OCI-LY1 (cell line): Measurements from ENCODE around the gene NEU3.

Experiments used
- H2AFZ ChIP-seq: fragments of 200-600 bp; sonication (generic), shearing (Covaris generic); 2 replicates; pipeline ENCODE4 v1.6.0; 2014; ENCODE audit warnings: antibody characterized with exemption, mild to moderate bottlenecking, low read length
- H3F3A ChIP-seq: fragments of 200-600 bp; sonication (generic), shearing (Covaris generic); 2 replicates; pipeline ENCODE4 v1.6.0; 2014; ENCODE audit warnings: mild to moderate bottlenecking, antibody characterized with exemption, low read length, moderate library complexity; ENCODE audit not compliant: insufficient read depth
- H3K27ac ChIP-seq: fragments of 200-600 bp; sonication (generic); 2 replicates; pipeline ENCODE4 v1.5.1; 2014; ENCODE audit warnings: low read length, mixed run types, mild to moderate bottlenecking, low read depth; ENCODE audit not compliant: poor library complexity, severe bottlenecking
- H3K27me3 ChIP-seq: fragments of 200-600 bp; sonication (generic); 2 replicates; pipeline ENCODE4 v1.6.0; 2014; ENCODE audit warnings: antibody characterized with exemption, mild to moderate bottlenecking, low read length, moderate library complexity; ENCODE audit not compliant: insufficient read depth
- H3K36me3 ChIP-seq: fragments of 200-600 bp; sonication (generic); 2 replicates; pipeline ENCODE4 v1.6.1; 2014; ENCODE audit warnings: mild to moderate bottlenecking, antibody characterized with exemption, low read length, moderate library complexity, mixed read lengths; ENCODE audit not compliant: insufficient read depth
- H3K4me1 ChIP-seq: fragments of 200-600 bp; sonication (generic); 2 replicates; pipeline ENCODE4 v1.5.1; 2014; ENCODE audit warnings: mild to moderate bottlenecking, low read length, moderate library complexity; ENCODE audit not compliant: insufficient read depth, severe bottlenecking
- H3K4me2 ChIP-seq: fragments of 200-600 bp; sonication (generic), shearing (Covaris generic); 2 replicates; pipeline ENCODE4 v1.6.1; 2014; ENCODE audit warnings: low read length
- H3K4me3 ChIP-seq: fragments of 200-600 bp; sonication (generic); 2 replicates; pipeline ENCODE4 v1.5.1; 2014; ENCODE audit warnings: low read length, low read depth, mild to moderate bottlenecking, mixed read lengths; ENCODE audit not compliant: poor library complexity, severe bottlenecking
- H3K79me2 ChIP-seq: fragments of 200-600 bp; shearing (Covaris generic); 2 replicates; pipeline ENCODE4 v1.6.1; 2016; ENCODE audit warnings: mixed run types, low read length, mixed read lengths; ENCODE audit not compliant: insufficient read depth
- H3K9ac ChIP-seq: fragments of 200-600 bp; sonication (generic), shearing (Covaris generic); 2 replicates; pipeline ENCODE4 v1.6.1; 2014; ENCODE audit warnings: mild to moderate bottlenecking, low read length, mixed read lengths
- H3K9me2 ChIP-seq: fragments of 200-600 bp; sonication (generic), shearing (Covaris generic); 2 replicates; pipeline ENCODE4 v1.6.1; 2014; ENCODE audit warnings: low read depth, mild to moderate bottlenecking, low read length, mixed read lengths
- H3K9me3 ChIP-seq: fragments of 200-600 bp; shearing (Covaris generic); 2 replicates; pipeline ENCODE4 v1.6.1; 2014; ENCODE audit warnings: low read length, mixed read lengths
- H4K20me1 ChIP-seq: fragments of 200-600 bp; sonication (generic), shearing (Covaris generic); 2 replicates; pipeline ENCODE4 v1.6.0; 2016; ENCODE audit warnings: mild to moderate bottlenecking, low read length; ENCODE audit not compliant: insufficient read depth
- EZH2 ChIP-seq: fragments of 200-600 bp; sonication (generic), shearing (Covaris generic); IDR thresholded peaks from 2 replicates; pipeline ENCODE4 v1.8.0; 2017; ENCODE audit warnings: borderline replicate concordance, mixed run types, mild to moderate bottlenecking, antibody characterized with exemption, low read length, moderate library complexity, mixed read lengths
- TF ChIP-seq, protein P1 (sequence below): fragments of 200-600 bp; sonication (generic), shearing (Covaris generic); IDR thresholded peaks from 2 replicates; pipeline ENCODE4 v1.5.1; 2017; ENCODE audit warnings: mild to moderate bottlenecking, antibody characterized with exemption, low read length, moderate library complexity, mixed read lengths

Gene NEU3

DNA sequence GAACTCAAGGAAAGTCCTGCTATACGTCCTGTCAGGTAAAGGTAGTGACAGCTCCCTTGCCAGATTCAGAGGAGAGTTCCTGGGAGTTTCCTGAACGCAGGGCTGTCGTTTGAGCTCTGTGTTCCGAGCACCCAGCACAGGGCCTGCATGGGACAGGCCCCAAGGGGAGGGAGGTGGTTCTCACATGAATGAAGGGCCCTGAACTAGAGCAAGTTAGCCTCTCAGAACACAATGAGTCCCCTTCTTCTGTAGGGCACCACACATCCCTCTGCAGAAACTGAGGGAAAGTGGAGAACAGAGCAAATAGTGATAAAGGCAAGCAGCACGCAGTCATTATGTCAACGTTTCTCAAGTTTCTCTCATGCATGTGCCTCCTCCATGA, 35.3 kb downstream of the NEU3 start:
- H3K79me2 ChIP-seq = no peaks in the 10 kb centered on the region

DNA sequence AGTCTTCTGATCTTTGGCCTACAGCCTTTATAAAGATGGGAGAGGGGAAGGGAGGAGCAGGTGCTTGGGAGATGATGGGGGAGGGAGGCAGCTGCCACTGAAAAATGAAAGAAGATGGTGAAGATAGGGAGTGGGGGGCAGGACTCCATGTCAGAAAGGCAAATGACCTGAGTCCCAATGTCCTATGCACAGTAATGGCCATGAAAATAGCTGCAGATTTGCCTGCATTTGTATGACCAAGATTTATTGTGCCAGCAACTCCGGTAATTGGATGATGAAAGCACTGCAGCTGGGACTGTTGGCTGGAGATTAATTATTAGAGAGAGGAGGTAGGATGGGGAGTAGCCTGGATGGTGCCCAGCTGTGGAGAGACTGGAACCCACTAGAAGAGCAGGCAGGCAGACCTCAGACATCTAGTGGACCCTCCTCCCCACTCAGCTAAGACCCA, 36.1 kb downstream of the NEU3 start:
- Histone ChIP-seq H3K9me3 (no peaks in the 10 kb centered on the region), H3K79me2 (no peaks in the 10 kb centered on the region), H3F3A (no peaks in the 10 kb centered on the region), H2AFZ (no peak overlapping the region), H4K20me1 (no peaks in the 10 kb centered on the region), H3K9me2 (no peaks in the 10 kb centered on the region), H3K27me3 (no peaks in the 10 kb centered on the region), H3K36me3 (peaks cover 4% of the 10 kb centered on the region; the same call in 1 of the 2 replicates), H3K4me3 (no peak overlapping the region), H3K4me2 (no peak overlapping the region), H3K9ac (no peak overlapping the region), H3K4me1 (no peaks in the 10 kb centered on the region), H3K27ac (no peak overlapping the region)
- TF ChIP-seq, protein P1, sequence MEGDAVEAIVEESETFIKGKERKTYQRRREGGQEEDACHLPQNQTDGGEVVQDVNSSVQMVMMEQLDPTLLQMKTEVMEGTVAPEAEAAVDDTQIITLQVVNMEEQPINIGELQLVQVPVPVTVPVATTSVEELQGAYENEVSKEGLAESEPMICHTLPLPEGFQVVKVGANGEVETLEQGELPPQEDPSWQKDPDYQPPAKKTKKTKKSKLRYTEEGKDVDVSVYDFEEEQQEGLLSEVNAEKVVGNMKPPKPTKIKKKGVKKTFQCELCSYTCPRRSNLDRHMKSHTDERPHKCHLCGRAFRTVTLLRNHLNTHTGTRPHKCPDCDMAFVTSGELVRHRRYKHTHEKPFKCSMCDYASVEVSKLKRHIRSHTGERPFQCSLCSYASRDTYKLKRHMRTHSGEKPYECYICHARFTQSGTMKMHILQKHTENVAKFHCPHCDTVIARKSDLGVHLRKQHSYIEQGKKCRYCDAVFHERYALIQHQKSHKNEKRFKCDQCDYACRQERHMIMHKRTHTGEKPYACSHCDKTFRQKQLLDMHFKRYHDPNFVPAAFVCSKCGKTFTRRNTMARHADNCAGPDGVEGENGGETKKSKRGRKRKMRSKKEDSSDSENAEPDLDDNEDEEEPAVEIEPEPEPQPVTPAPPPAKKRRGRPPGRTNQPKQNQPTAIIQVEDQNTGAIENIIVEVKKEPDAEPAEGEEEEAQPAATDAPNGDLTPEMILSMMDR = no peak
- no peak for TF ChIP-seq EZH2

More for the DNA sequence above, 35.3 kb downstream of the NEU3 start:
- H4K20me1 ChIP-seq = no peaks in the 10 kb centered on the region
- H3K36me3 ChIP-seq = peaks cover 4% of the 10 kb centered on the region; the same call in 1 of the 2 replicates
- H3K9ac ChIP-seq = no peak overlapping the region
- H3K4me3 ChIP-seq = no peak overlapping the region
- H3K4me2 ChIP-seq = no peak overlapping the region
- no peaks in the 10 kb centered on the region for H3K9me3 ChIP-seq
- TF ChIP-seq, protein P1 = no peak
- TF ChIP-seq EZH2 = no peak
- H3K27me3 ChIP-seq = no peaks in the 10 kb centered on the region
- no peaks in the 10 kb centered on the region for H3K4me1 ChIP-seq
- H3K9me2 ChIP-seq = no peaks in the 10 kb centered on the region
- H2AFZ ChIP-seq = no peak overlapping the region
- H3F3A ChIP-seq = no peaks in the 10 kb centered on the region
- no peak overlapping the region for H3K27ac ChIP-seq

GRCh38 chr11:75025561-75025960, 36.8 kb downstream of the NEU3 start:
- H3K4me2 ChIP-seq = no peak overlapping the region
- H3K36me3 ChIP-seq = peaks cover 4% of the 10 kb centered on the region; the same call in 1 of the 2 replicates
- H3K79me2 ChIP-seq = no peaks in the 10 kb centered on the region
- H3K27ac ChIP-seq = no peak overlapping the region
- H3K9ac ChIP-seq = no peak overlapping the region
- H3K9me2 ChIP-seq = no peaks in the 10 kb centered on the region
- no peak for TF ChIP-seq EZH2
- TF ChIP-seq, protein P1 = no peak
- no peaks in the 10 kb centered on the region for H3K9me3 ChIP-seq
- H3K27me3 ChIP-seq = no peaks in the 10 kb centered on the region
- no peaks in the 10 kb centered on the region for H3K4me1 ChIP-seq
- no peak overlapping the region for H2AFZ ChIP-seq
- no peaks in the 10 kb centered on the region for H4K20me1 ChIP-seq
- no peak overlapping the region for H3K4me3 ChIP-seq
- H3F3A ChIP-seq = no peaks in the 10 kb centered on the region
